ENCODE measurements around the gene OCRL.

DNA sequence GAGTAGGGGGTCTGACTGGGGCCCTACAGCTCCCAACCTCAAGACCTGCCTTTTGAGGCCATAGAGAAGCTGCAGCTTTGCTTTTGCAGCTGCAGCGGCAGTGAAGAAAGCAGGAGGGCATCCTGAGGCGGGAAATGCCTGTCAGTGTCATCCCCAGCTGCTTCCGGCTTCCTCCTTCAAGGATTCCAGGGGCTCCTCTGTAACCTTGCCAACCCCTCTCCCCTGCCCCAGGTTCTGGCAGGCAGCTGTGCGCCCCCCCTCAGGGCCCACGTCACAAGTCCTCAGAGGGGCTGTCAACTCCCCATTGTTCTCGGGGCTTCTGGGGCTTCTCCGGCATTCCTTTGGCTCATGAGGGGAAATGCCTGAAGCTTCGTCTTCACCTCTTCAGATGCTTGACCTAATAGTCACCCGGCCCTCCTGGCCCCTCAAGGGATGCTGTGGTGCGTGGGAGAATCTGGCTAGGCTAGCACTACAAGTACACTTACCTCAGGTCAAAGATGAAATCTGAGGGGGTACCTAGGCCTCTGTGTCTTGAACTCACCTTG lies 82.8 kb downstream of the OCRL start:
- TF ChIP-seq, protein P1, sequence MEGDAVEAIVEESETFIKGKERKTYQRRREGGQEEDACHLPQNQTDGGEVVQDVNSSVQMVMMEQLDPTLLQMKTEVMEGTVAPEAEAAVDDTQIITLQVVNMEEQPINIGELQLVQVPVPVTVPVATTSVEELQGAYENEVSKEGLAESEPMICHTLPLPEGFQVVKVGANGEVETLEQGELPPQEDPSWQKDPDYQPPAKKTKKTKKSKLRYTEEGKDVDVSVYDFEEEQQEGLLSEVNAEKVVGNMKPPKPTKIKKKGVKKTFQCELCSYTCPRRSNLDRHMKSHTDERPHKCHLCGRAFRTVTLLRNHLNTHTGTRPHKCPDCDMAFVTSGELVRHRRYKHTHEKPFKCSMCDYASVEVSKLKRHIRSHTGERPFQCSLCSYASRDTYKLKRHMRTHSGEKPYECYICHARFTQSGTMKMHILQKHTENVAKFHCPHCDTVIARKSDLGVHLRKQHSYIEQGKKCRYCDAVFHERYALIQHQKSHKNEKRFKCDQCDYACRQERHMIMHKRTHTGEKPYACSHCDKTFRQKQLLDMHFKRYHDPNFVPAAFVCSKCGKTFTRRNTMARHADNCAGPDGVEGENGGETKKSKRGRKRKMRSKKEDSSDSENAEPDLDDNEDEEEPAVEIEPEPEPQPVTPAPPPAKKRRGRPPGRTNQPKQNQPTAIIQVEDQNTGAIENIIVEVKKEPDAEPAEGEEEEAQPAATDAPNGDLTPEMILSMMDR (IDR thresholded peaks at IDR 0.05; ENCODE audit: low read depth, low read length, missing input control): no peak
- TF ChIP-seq YY1 (IDR thresholded peaks at IDR 0.05): no peak
- TF ChIP-seq TAF1 (conservative IDR thresholded peaks at IDR 0.05): no peak
- TF ChIP-seq, protein P2, sequence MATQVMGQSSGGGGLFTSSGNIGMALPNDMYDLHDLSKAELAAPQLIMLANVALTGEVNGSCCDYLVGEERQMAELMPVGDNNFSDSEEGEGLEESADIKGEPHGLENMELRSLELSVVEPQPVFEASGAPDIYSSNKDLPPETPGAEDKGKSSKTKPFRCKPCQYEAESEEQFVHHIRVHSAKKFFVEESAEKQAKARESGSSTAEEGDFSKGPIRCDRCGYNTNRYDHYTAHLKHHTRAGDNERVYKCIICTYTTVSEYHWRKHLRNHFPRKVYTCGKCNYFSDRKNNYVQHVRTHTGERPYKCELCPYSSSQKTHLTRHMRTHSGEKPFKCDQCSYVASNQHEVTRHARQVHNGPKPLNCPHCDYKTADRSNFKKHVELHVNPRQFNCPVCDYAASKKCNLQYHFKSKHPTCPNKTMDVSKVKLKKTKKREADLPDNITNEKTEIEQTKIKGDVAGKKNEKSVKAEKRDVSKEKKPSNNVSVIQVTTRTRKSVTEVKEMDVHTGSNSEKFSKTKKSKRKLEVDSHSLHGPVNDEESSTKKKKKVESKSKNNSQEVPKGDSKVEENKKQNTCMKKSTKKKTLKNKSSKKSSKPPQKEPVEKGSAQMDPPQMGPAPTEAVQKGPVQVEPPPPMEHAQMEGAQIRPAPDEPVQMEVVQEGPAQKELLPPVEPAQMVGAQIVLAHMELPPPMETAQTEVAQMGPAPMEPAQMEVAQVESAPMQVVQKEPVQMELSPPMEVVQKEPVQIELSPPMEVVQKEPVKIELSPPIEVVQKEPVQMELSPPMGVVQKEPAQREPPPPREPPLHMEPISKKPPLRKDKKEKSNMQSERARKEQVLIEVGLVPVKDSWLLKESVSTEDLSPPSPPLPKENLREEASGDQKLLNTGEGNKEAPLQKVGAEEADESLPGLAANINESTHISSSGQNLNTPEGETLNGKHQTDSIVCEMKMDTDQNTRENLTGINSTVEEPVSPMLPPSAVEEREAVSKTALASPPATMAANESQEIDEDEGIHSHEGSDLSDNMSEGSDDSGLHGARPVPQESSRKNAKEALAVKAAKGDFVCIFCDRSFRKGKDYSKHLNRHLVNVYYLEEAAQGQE (IDR thresholded peaks at IDR 0.05): no peak
- TF ChIP-seq, protein P3, sequence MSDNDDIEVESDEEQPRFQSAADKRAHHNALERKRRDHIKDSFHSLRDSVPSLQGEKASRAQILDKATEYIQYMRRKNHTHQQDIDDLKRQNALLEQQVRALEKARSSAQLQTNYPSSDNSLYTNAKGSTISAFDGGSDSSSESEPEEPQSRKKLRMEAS (IDR thresholded peaks at IDR 0.05): no peak
- no peak for TF ChIP-seq HNF4G (IDR thresholded peaks at IDR 0.05)
- no peak for TF ChIP-seq SP1 (IDR thresholded peaks at IDR 0.05)
- no peak for TF ChIP-seq EGR1 (IDR thresholded peaks at IDR 0.05; ENCODE audit: low read depth in 2 of 2)
- no peak for TF ChIP-seq GABPA (IDR thresholded peaks at IDR 0.05 in 1 of 2, conservative IDR thresholded peaks at IDR 0.05 in 1 of 2)
- TF ChIP-seq, protein P4, sequence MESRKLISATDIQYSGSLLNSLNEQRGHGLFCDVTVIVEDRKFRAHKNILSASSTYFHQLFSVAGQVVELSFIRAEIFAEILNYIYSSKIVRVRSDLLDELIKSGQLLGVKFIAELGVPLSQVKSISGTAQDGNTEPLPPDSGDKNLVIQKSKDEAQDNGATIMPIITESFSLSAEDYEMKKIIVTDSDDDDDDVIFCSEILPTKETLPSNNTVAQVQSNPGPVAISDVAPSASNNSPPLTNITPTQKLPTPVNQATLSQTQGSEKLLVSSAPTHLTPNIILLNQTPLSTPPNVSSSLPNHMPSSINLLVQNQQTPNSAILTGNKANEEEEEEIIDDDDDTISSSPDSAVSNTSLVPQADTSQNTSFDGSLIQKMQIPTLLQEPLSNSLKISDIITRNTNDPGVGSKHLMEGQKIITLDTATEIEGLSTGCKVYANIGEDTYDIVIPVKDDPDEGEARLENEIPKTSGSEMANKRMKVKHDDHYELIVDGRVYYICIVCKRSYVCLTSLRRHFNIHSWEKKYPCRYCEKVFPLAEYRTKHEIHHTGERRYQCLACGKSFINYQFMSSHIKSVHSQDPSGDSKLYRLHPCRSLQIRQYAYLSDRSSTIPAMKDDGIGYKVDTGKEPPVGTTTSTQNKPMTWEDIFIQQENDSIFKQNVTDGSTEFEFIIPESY (IDR thresholded peaks at IDR 0.05): no peak
- TF ChIP-seq JUND (IDR thresholded peaks at IDR 0.05): no peak
- TF ChIP-seq RAD21 (IDR thresholded peaks at IDR 0.05): no peak
- no peak for TF ChIP-seq FOXA1 (IDR thresholded peaks at IDR 0.05)
- TF ChIP-seq, protein P5, sequence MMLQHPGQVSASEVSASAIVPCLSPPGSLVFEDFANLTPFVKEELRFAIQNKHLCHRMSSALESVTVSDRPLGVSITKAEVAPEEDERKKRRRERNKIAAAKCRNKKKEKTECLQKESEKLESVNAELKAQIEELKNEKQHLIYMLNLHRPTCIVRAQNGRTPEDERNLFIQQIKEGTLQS (IDR thresholded peaks at IDR 0.05): no peak
